ENCODE measurements around the gene SOX14.

The SOX14 gene

DNA sequence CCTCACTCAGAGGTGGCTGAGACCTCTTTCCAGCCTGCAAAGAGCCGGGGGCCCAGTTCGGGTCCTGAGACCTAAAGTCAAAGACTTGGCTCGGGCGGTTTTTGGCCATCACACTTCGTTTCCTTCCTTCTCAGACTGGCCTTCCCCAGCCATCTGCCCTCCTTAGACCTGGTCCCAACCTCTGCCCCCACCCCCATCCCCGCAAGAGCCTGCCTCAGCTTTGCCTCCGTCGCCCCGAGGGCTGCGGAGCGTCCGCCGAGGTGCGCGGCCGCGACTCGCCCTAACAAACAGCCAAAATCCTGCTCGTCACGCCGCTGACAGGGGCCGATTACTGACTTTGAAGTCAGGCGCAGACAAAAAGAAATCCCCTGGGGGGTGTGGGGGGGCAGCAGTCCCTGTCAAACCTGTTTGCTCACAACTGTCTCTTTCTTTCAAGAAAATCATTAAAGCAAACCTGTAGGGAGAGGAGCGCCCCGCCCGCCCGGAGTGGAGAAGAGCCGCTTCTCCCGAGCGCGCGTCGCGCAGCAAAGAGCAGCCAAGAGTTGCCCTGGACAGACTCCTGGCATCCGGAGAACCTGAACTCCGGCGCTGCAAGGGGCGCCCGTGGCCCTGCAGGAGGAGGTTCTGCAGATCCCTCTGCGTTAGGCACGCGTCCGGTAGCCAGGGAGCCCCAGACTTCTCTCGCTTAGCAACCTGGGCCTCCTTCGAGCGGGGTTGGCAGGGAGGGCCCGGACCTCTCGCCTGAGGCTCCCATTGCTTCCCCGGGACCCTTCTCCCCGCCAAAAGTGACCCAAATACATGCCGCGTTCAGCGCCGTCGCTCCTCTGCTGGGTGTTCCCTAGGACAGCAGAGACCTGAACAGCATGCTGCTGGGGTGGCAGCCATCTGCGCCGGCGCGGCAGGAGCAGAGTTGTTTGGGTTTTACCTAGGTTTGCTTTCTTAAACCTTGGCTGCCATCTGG lies 4.5 kb downstream of the SOX14 start:
- no peak for DNase-seq (ENCODE audit: low spot score)

GRCh38 chr3:137769322-137770065 lies 5.4 kb downstream of the SOX14 start:
- DNase-seq (ENCODE audit: low spot score) = no peak

GRCh38 chr3:137770066-137770834 lies 6.1 kb downstream of the SOX14 start:
- no peak for DNase-seq (ENCODE audit: low spot score)

- DNase-seq (ENCODE audit: low spot score) = no peak
These were observed 6.8 kb downstream of the SOX14 start for GRCh38 chr3:137770835-137771399.

GRCh38 chr3:137771401-137772213 lies 7.5 kb downstream of the SOX14 start:
- DNase-seq (ENCODE audit: low spot score) = no peak

- DNase-seq (ENCODE audit: low spot score) = no peak
These were observed 8.3 kb downstream of the SOX14 start for GRCh38 chr3:137772214-137772955.

GRCh38 chr3:137778941-137779340 lies 14.8 kb downstream of the SOX14 start:
- no peak for DNase-seq (ENCODE audit: low spot score)

DNA sequence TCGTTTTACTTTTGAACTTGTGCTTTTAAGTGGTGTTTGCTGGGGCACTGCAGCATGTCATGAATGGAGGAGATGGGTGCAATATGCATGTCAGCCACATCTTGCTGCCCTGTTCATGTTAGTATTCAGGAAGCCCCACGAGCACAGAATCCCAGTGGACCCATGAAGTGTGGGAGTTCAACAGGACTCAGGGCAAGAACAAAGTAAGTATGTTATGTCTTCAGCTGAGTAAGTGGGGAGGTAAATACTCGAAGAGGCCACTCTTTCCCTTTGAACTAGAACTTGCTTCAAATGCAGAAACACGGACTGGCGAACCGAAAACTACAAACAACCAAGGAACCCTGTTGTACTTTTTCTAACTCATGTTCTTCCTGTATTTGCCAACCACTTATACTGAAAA lies 23.4 kb downstream of the SOX14 start:
- DNase-seq (ENCODE audit: low spot score) = no peak

DNA sequence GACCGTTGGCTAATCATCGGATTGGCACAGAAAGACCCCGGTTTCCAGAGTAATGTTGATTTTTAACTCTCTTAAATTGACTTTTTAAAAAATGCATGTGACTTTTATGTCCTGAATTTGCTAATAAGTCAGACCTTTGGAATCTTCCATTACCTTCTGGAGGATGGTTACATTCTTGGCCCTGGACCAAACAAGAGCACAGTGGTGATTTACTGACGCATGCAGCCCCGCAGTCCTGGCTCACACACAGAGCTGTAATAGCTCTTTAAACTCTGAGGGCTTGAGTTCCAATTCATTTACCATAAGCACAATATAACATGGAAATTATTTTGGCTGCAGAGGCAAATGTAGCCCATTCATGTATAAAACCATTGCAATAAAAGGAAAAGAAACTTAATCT lies 25.1 kb downstream of the SOX14 start:
- DNase-seq (ENCODE audit: low spot score) = no peak

GRCh38 chr3:137792626-137793271 lies 28.6 kb downstream of the SOX14 start:
- DNase-seq (ENCODE audit: low spot score) = peak; percentile 32

DNA sequence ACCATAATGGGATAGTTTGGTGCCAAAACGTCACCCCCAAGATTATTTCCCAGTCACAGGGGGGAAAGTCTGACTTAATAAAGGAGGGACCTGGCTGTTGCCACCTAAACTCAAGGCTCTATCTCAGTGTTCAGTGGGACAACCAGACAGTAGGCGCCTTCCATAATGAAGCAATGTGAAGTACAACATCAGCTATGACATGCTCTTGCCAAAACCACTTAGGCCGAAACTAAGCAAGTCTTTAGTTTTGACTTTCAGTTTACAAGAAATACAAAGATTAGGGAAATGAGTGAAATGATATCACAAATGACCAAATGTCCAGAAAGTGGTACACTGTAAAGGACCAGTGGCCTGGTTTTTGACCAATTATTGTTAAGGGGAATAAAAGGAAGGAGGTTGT lies 32.9 kb downstream of the SOX14 start:
- DNase-seq (ENCODE audit: low spot score) = no peak

- DNase-seq (ENCODE audit: low spot score) = no peak
These were observed 39.1 kb downstream of the SOX14 start for GRCh38 chr3:137803215-137803614.

DNA sequence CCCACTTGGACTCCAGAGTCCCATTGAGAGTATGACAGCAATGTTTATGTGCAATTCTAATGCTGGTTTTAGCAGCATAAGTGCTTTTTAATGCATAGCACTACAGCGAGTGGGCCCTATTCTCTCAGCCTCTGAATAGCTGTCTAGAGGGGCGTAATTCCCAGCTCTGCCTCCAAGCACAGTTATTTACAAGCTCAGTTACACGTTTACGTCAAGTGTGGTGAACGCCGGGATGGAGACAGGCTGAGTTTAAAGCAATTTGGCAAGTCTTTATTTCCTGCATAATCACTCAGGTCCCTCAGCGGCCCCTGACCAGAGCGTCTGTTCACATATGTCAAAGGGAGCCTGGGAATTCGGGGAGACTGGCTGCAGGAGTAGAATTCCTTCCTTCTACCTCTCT lies 43.9 kb downstream of the SOX14 start:
- DNase-seq (ENCODE audit: low spot score) = no peak

GRCh38 chr3:137809509-137809908 lies 45.4 kb downstream of the SOX14 start:
- no peak for DNase-seq (ENCODE audit: low spot score)

- DNase-seq (ENCODE audit: low spot score) = no peak
These were observed 47.9 kb downstream of the SOX14 start for GRCh38 chr3:137812023-137812422.

DNA sequence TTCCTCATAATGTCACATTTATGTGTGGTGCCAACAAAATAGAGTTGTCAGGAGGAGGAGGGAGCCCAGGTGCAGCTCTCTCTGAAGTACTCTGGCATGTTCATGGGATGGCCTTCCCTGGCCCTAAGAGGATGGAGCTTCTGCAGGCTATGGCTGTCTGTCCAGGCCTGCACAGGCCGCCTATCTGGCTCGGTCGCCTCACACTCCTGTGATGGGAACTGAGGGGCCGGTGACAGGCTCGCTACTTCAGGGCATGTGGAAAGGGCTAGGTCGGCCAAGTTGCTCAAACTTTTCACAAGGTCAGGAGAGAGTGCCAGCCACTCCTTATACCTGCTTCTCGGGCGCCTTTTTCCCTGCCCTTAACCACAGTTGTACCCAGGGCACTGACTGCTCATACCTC lies 51.1 kb downstream of the SOX14 start:
- no peak for DNase-seq (ENCODE audit: low spot score)
